ENCODE measurements around the gene CHST9.

- no peak for TF ChIP-seq CTCF (IDR thresholded peaks at IDR 0.05; ENCODE audit: low read length)
- no peak for TF ChIP-seq EZH2 (IDR thresholded peaks at IDR 0.05; ENCODE audit: borderline replicate concordance, low read length)
Measured at GRCh38 chr18:27104743-27105142, 80.4 kb downstream of the CHST9 start.

Measured in OCI-LY1 (cell line).